CD4-positive, alpha-beta T cell treated with Interleukin-15 for 4 hours (primary cell): ENCODE results near the gene IL9.

Experiments
- DNase-seq: peaks from one replicate; pipeline ENCODE4 v3.0.0-alpha.2; 2020; ENCODE audit warnings: low spot score

Gene IL9

GRCh38 chr5:135895474-135896006 is at the start of gene IL9:
Gene IL9, minus strand, starts transcription at chr5:135895841. Its CDS starts 25 bp downstream, at chr5:135895816.
- DNase-seq: no peak

GRCh38 chr5:135944967-135945560 is 49.4 kb upstream of the IL9 start:
- DNase-seq: peak; percentile 43

- no peak for DNase-seq
These were observed 48.9 kb upstream of the IL9 start for GRCh38 chr5:135944564-135944963.

GRCh38 chr5:135942202-135942771 is 46.6 kb upstream of the IL9 start:
- DNase-seq: no peak

GRCh38 chr5:135941711-135942110 is 46.1 kb upstream of the IL9 start:
- no peak for DNase-seq

GRCh38 chr5:135937245-135937911 is 41.7 kb upstream of the IL9 start:
- DNase-seq: no peak

- no peak for DNase-seq
These were observed 39.3 kb upstream of the IL9 start for GRCh38 chr5:135934939-135935338.

- DNase-seq: no peak
These were observed 35.3 kb upstream of the IL9 start for GRCh38 chr5:135930949-135931295.

- no peak for DNase-seq
These were observed 34.6 kb upstream of the IL9 start for GRCh38 chr5:135930029-135930948.

GRCh38 chr5:135921388-135921787 is 25.7 kb upstream of the IL9 start:
- DNase-seq: no peak

GRCh38 chr5:135920199-135920598 is 24.6 kb upstream of the IL9 start:
- no peak for DNase-seq

- DNase-seq: no peak
These were observed 21.1 kb upstream of the IL9 start for GRCh38 chr5:135916638-135917263.

- no peak for DNase-seq
These were observed 19.9 kb upstream of the IL9 start for GRCh38 chr5:135915466-135916001.

GRCh38 chr5:135913713-135914626 is 18.3 kb upstream of the IL9 start:
- DNase-seq: peak; percentile 3

GRCh38 chr5:135905144-135905543 is 9.5 kb upstream of the IL9 start:
- no peak for DNase-seq

- no peak for DNase-seq
These were observed 6.0 kb upstream of the IL9 start for GRCh38 chr5:135901633-135902032.

- no peak for DNase-seq
These were observed 4.6 kb upstream of the IL9 start for GRCh38 chr5:135900276-135900675.

- no peak for DNase-seq
These were observed 3.0 kb upstream of the IL9 start for GRCh38 chr5:135898651-135899050.

- DNase-seq: no peak
These were observed 852 bp downstream of the IL9 start for GRCh38 chr5:135894789-135895188.

GRCh38 chr5:135894276-135894675 is 1.4 kb downstream of the IL9 start:
- DNase-seq: no peak

- no peak for DNase-seq
These were observed 3.9 kb downstream of the IL9 start for GRCh38 chr5:135891791-135892190.
